NCI-H2107 treated with DMSO at 0.1 percent for 48 hours (cell line): ENCODE data around the gene IL24.
A peak's percentile ranks its signal among the peaks of the same experiment; 100 is the strongest.

Experiments used
- DNase-seq: peaks from one replicate; lab custom pipeline; 2025; ENCODE audit not compliant: unreplicated experiment; lab: John Stamatoyannopoulos, UW

IL24 gene

GRCh38 chr1:206903687-206904086, 6.4 kb downstream of the IL24 start:
- no peak for DNase-seq

- DNase-seq, result no peak
Observed at GRCh38 chr1:206904423-206905142, 7.3 kb downstream of the IL24 start.

- DNase-seq, result no peak
Observed at GRCh38 chr1:206905295-206906164, 8.3 kb downstream of the IL24 start.

- DNase-seq, result no peak
Observed at GRCh38 chr1:206907304-206907991, 10.2 kb downstream of the IL24 start.

- DNase-seq, result no peak
Observed at GRCh38 chr1:206908038-206908437, 10.8 kb downstream of the IL24 start.

- peak; percentile 68 for DNase-seq
Observed at GRCh38 chr1:206909161-206909882, 12.1 kb downstream of the IL24 start.

GRCh38 chr1:206909883-206910318, 12.7 kb downstream of the IL24 start:
- DNase-seq, result no peak

GRCh38 chr1:206911064-206911663, 13.9 kb downstream of the IL24 start:
- DNase-seq, result peak; percentile 62

- peak; percentile 94 for DNase-seq
Observed at GRCh38 chr1:206912445-206913095, 15.3 kb downstream of the IL24 start.

- DNase-seq, result no peak
Observed at GRCh38 chr1:206913766-206914537, 16.7 kb downstream of the IL24 start.

GRCh38 chr1:206915030-206915735, 17.9 kb downstream of the IL24 start:
- DNase-seq, result no peak

GRCh38 chr1:206916000-206916709, 18.9 kb downstream of the IL24 start:
- DNase-seq, result no peak

GRCh38 chr1:206918076-206918475, 20.8 kb downstream of the IL24 start:
- no peak for DNase-seq

- DNase-seq, result no peak
Observed at GRCh38 chr1:206921772-206922265, 24.6 kb downstream of the IL24 start, which contains the start of gene FCMR. FCMR (minus strand) TSS chr1:206921941; CDS start chr1:206921854, 87 bp downstream.

GRCh38 chr1:206922524-206922923, 25.3 kb downstream of the IL24 start:
- no peak for DNase-seq

GRCh38 chr1:206923009-206923960, 26.0 kb downstream of the IL24 start:
- DNase-seq, result no peak
